PC-3 (cell line): ENCODE results near the gene FSTL1.

Experiments used
- EZH2 ChIP-seq: fragments of 300-600 bp; sonication (generic); IDR thresholded peaks from one replicate; pipeline ENCODE4 v1.6.1; 2017; ENCODE audit warnings: antibody characterized with exemption, mild to moderate bottlenecking, low read length; ENCODE audit not compliant: unreplicated experiment
- EZH2phosphoT487 ChIP-seq: fragments of 300-600 bp; sonication (generic); IDR thresholded peaks from 2 replicates; pipeline ENCODE4 v1.6.1; 2018; ENCODE audit warnings: mild to moderate bottlenecking, antibody characterized with exemption, low read length, borderline replicate concordance
- TF ChIP-seq, protein P1 (sequence below): fragments of 300-600 bp; sonication (generic); conservative IDR thresholded peaks from 2 replicates; pipeline ENCODE4 v1.5.1; 2017; ENCODE audit warnings: antibody characterized with exemption, low read depth, mild to moderate bottlenecking, low read length

DNA sequence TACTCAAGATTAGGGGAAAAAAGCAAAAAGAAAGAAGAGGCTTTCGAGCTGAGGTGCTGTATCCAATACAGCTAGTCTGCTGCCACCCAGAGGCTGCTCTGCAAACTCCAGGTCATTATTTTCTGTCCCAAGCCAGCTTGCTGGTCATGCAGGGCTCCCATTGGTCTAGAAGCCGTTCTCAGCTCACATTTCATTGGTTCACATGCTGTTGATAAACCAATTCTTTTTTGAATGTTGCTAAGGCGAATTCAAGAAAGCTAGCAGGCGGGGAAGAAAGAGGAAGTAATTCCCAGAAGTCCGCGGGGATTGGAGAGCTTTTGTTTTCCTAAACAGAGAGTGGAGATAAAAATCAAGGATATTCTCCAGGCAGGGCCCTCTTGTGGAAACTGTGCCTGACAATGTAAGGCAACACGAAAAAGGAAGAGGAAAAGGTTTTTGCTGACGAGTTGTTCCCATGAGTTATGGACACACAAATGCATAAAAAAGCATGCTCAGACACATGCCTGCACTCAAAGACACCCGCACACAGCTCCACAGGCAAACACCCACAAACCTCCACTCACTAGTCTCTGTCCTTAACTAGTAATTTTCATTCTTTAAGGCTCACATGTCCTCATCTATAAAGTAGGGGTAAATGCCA is 33.4 kb downstream of the FSTL1 start:
- TF ChIP-seq, protein P1, sequence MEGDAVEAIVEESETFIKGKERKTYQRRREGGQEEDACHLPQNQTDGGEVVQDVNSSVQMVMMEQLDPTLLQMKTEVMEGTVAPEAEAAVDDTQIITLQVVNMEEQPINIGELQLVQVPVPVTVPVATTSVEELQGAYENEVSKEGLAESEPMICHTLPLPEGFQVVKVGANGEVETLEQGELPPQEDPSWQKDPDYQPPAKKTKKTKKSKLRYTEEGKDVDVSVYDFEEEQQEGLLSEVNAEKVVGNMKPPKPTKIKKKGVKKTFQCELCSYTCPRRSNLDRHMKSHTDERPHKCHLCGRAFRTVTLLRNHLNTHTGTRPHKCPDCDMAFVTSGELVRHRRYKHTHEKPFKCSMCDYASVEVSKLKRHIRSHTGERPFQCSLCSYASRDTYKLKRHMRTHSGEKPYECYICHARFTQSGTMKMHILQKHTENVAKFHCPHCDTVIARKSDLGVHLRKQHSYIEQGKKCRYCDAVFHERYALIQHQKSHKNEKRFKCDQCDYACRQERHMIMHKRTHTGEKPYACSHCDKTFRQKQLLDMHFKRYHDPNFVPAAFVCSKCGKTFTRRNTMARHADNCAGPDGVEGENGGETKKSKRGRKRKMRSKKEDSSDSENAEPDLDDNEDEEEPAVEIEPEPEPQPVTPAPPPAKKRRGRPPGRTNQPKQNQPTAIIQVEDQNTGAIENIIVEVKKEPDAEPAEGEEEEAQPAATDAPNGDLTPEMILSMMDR = peak; percentile 97
- TF ChIP-seq EZH2phosphoT487 (no peak), EZH2 (no peak)
